ENCODE results near the gene TCEA3.

DNA sequence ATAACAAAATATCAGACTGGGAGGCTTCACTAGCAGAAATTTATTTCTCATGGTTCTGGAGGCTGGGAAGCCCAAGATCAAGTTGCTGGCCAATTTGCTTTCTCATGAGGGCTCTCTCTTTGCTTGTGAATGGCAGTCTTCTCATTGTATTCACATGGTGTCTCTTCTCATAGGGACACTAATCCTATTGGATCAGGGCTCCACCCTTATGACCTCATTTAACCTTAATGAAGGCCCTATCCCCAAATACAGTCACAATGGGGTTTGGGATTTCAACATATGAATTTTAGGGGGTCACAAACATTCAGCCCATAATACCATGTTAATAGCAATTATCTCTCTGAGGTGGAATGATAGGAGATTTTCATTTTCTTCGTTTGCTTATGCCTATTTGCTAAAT is 25.3 kb downstream of the TCEA3 start:
- TF ChIP-seq, protein P1, sequence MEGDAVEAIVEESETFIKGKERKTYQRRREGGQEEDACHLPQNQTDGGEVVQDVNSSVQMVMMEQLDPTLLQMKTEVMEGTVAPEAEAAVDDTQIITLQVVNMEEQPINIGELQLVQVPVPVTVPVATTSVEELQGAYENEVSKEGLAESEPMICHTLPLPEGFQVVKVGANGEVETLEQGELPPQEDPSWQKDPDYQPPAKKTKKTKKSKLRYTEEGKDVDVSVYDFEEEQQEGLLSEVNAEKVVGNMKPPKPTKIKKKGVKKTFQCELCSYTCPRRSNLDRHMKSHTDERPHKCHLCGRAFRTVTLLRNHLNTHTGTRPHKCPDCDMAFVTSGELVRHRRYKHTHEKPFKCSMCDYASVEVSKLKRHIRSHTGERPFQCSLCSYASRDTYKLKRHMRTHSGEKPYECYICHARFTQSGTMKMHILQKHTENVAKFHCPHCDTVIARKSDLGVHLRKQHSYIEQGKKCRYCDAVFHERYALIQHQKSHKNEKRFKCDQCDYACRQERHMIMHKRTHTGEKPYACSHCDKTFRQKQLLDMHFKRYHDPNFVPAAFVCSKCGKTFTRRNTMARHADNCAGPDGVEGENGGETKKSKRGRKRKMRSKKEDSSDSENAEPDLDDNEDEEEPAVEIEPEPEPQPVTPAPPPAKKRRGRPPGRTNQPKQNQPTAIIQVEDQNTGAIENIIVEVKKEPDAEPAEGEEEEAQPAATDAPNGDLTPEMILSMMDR (IDR thresholded peaks at IDR 0.05), result no peak
- TF ChIP-seq POLR2AphosphoS5 (IDR thresholded peaks at IDR 0.05) (no peak), POLR2A (IDR thresholded peaks at IDR 0.05) (no peak)

All from sigmoid colon (tissue), 4 donors.